Activated naive CD8-positive, alpha-beta T cell treated with anti-CD3 and anti-CD28 coated beads, Interleukin-2, amount 10 ng/mL, durations not matched to agents 7 days and 5 days (primary cell): Measurements from ENCODE around the gene NRXN3. TPM values are rescaled to one million over a fixed set of nuclear protein-coding genes. Genes with fewer than 3 reads are reported as not detected.

Experiments
- ATAC-seq: fragments of 150-1000 bp; cut with Tn5 transposase; one replicate; pipeline ENCODE4 v1.10.0; 2021; ENCODE audit warnings: low read depth, moderate library complexity
- POLR2A ChIA-PET: fragments of 350-600 bp; sonication (Branson Sonifier 250); formaldehyde crosslinking; loops from one replicate; lab custom pipeline; 2021; ENCODE audit warnings: antibody characterized with exemption; lab: Charles Lee
- DNase-seq: peaks from one replicate; pipeline ENCODE4 v3.0.0; 2021
- H3K27ac Mint-ChIP-seq: one replicate; pipeline ENCODE4 v1.8.0; 2022; ENCODE audit warnings: mild to moderate bottlenecking, mixed read lengths
- H3K27me3 Mint-ChIP-seq: one replicate; pipeline ENCODE4 v1.8.0; 2022; ENCODE audit warnings: mild to moderate bottlenecking, moderate library complexity, mixed read lengths
- H3K36me3 Mint-ChIP-seq: one replicate; pipeline ENCODE4 v1.8.0; 2021; ENCODE audit warnings: mild to moderate bottlenecking, mixed read lengths
- H3K4me1 Mint-ChIP-seq: one replicate; pipeline ENCODE4 v1.8.0; 2021; ENCODE audit warnings: mixed read lengths
- H3K4me3 Mint-ChIP-seq: one replicate; pipeline ENCODE4 v1.8.0; 2022; ENCODE audit warnings: mild to moderate bottlenecking, moderate library complexity, mixed read lengths
- H3K9me3 Mint-ChIP-seq: one replicate; pipeline ENCODE4 v1.8.0; 2021; ENCODE audit warnings: mixed read lengths
- total RNA-seq, 2 experiments: library from RNA; stranded (reverse); gene quantifications; one replicate each; pipeline ENCODE4 v1.2.3, GENCODE V29; 2021

The NRXN3 gene
- total RNA-seq, 2 experiments from 2014 or later, result not detected

GRCh38 chr14:79548836-79549235 lies 1378.7 kb downstream of the NRXN3 start:
- Mint-ChIP-seq H3K9me3 (peaks cover 1% of the 10 kb centered on the region), H3K4me1 (no peaks in the 10 kb centered on the region), H3K36me3 (no peaks in the 10 kb centered on the region), H3K4me3 (no peak overlapping the region), H3K27me3 (no peaks in the 10 kb centered on the region), H3K27ac (no peak overlapping the region)
- POLR2A ChIA-PET, result no interaction called here
- no peak for ATAC-seq
- no peak for DNase-seq

- Mint-ChIP-seq H3K4me3 (no peak overlapping the region), H3K36me3 (no peaks in the 10 kb centered on the region), H3K27ac (no peak overlapping the region), H3K27me3 (no peaks in the 10 kb centered on the region), H3K4me1 (no peaks in the 10 kb centered on the region), H3K9me3 (peaks cover 1% of the 10 kb centered on the region)
- DNase-seq (no peak), ATAC-seq (no peak)
- POLR2A ChIA-PET, result no interaction called here
These were observed 1379.3 kb downstream of the NRXN3 start for GRCh38 chr14:79549515-79549914.

- no peak for ATAC-seq
- H3K4me3 Mint-ChIP-seq, result no peak overlapping the region
These were observed 1381.3 kb downstream of the NRXN3 start for GRCh38 chr14:79551523-79551922.

GRCh38 chr14:79552778-79553177 lies 1382.6 kb downstream of the NRXN3 start:
- Mint-ChIP-seq H3K36me3 (no peaks in the 10 kb centered on the region), H3K27me3 (no peaks in the 10 kb centered on the region), H3K9me3 (peaks cover 1% of the 10 kb centered on the region), H3K4me1 (no peaks in the 10 kb centered on the region), H3K27ac (no peak overlapping the region), H3K4me3 (no peak overlapping the region)
- ATAC-seq (no peak), DNase-seq (no peak)
- POLR2A ChIA-PET, result no interaction called here

More at GRCh38 chr14:79551523-79551922, 1381.3 kb downstream of the NRXN3 start:
- Mint-ChIP-seq H3K27me3 (no peaks in the 10 kb centered on the region), H3K36me3 (no peaks in the 10 kb centered on the region), H3K9me3 (peaks cover 3% of the 10 kb centered on the region), H3K4me1 (no peaks in the 10 kb centered on the region), H3K27ac (no peak overlapping the region)
- no peak for DNase-seq
- POLR2A ChIA-PET, result no interaction called here

- no peak overlapping the region for H3K27ac Mint-ChIP-seq
- POLR2A ChIA-PET, result no interaction called here
These were observed 1384.6 kb downstream of the NRXN3 start for GRCh38 chr14:79554816-79555215.

GRCh38 chr14:79555429-79555828 lies 1385.3 kb downstream of the NRXN3 start:
- H3K36me3 Mint-ChIP-seq, result no peaks in the 10 kb centered on the region
- no peak overlapping the region for H3K4me3 Mint-ChIP-seq
- POLR2A ChIA-PET, result no interaction called here
- no peak overlapping the region for H3K27ac Mint-ChIP-seq
- ATAC-seq (no peak), DNase-seq (no peak)
- no peaks in the 10 kb centered on the region for H3K27me3 Mint-ChIP-seq
- no peaks in the 10 kb centered on the region for H3K4me1 Mint-ChIP-seq
- peaks cover 1% of the 10 kb centered on the region for H3K9me3 Mint-ChIP-seq

More at GRCh38 chr14:79554816-79555215, 1384.6 kb downstream of the NRXN3 start:
- H3K9me3 Mint-ChIP-seq, result peaks cover 1% of the 10 kb centered on the region
- no peak for ATAC-seq
- H3K4me3 Mint-ChIP-seq, result no peak overlapping the region
- H3K36me3 Mint-ChIP-seq, result no peaks in the 10 kb centered on the region
- no peaks in the 10 kb centered on the region for H3K4me1 Mint-ChIP-seq
- no peak for DNase-seq
- H3K27me3 Mint-ChIP-seq, result no peaks in the 10 kb centered on the region

GRCh38 chr14:79557309-79557708 lies 1387.1 kb downstream of the NRXN3 start:
- Mint-ChIP-seq H3K36me3 (no peaks in the 10 kb centered on the region), H3K4me1 (no peaks in the 10 kb centered on the region), H3K27me3 (no peaks in the 10 kb centered on the region), H3K27ac (no peak overlapping the region), H3K4me3 (no peak overlapping the region), H3K9me3 (peaks cover 1% of the 10 kb centered on the region)
- POLR2A ChIA-PET, result no interaction called here
- ATAC-seq (no peak), DNase-seq (no peak)

GRCh38 chr14:79562185-79562584 lies 1392.0 kb downstream of the NRXN3 start:
- H3K36me3 Mint-ChIP-seq, result no peaks in the 10 kb centered on the region
- H3K4me1 Mint-ChIP-seq, result no peaks in the 10 kb centered on the region
- ATAC-seq, result no peak
- POLR2A ChIA-PET, result no interaction called here
- DNase-seq, result no peak
- H3K27ac Mint-ChIP-seq, result no peak overlapping the region
- H3K9me3 Mint-ChIP-seq, result no peaks in the 10 kb centered on the region
- no peaks in the 10 kb centered on the region for H3K27me3 Mint-ChIP-seq
- H3K4me3 Mint-ChIP-seq, result no peak overlapping the region

- no peak overlapping the region for H3K27ac Mint-ChIP-seq
- no peaks in the 10 kb centered on the region for H3K9me3 Mint-ChIP-seq
- H3K4me3 Mint-ChIP-seq, result no peak overlapping the region
- ATAC-seq (no peak), DNase-seq (no peak)
- POLR2A ChIA-PET, result no interaction called here
- H3K4me1 Mint-ChIP-seq, result no peaks in the 10 kb centered on the region
- H3K27me3 Mint-ChIP-seq, result no peaks in the 10 kb centered on the region
- H3K36me3 Mint-ChIP-seq, result no peaks in the 10 kb centered on the region
These were observed 1394.2 kb downstream of the NRXN3 start for GRCh38 chr14:79564371-79564770.

- Mint-ChIP-seq H3K4me3 (no peak overlapping the region), H3K27ac (no peak overlapping the region), H3K36me3 (no peaks in the 10 kb centered on the region), H3K4me1 (no peaks in the 10 kb centered on the region), H3K27me3 (no peaks in the 10 kb centered on the region), H3K9me3 (no peaks in the 10 kb centered on the region)
- POLR2A ChIA-PET, result no interaction called here
- DNase-seq (no peak), ATAC-seq (no peak)
These were observed 1397.1 kb downstream of the NRXN3 start for GRCh38 chr14:79567306-79567705.

- POLR2A ChIA-PET, result no interaction called here
- no peak overlapping the region for H3K27ac Mint-ChIP-seq
- no peaks in the 10 kb centered on the region for H3K36me3 Mint-ChIP-seq
- H3K27me3 Mint-ChIP-seq, result no peaks in the 10 kb centered on the region
- no peaks in the 10 kb centered on the region for H3K4me1 Mint-ChIP-seq
- ATAC-seq (no peak), DNase-seq (no peak)
- H3K4me3 Mint-ChIP-seq, result no peak overlapping the region
- no peaks in the 10 kb centered on the region for H3K9me3 Mint-ChIP-seq
These were observed 1398.4 kb downstream of the NRXN3 start for GRCh38 chr14:79568594-79568993.

- no peak for DNase-seq
- no peaks in the 10 kb centered on the region for H3K27me3 Mint-ChIP-seq
- POLR2A ChIA-PET, result no interaction called here
- no peak overlapping the region for H3K4me3 Mint-ChIP-seq
- no peak for ATAC-seq
- H3K4me1 Mint-ChIP-seq, result no peaks in the 10 kb centered on the region
- no peaks in the 10 kb centered on the region for H3K9me3 Mint-ChIP-seq
- no peaks in the 10 kb centered on the region for H3K36me3 Mint-ChIP-seq
- H3K27ac Mint-ChIP-seq, result no peak overlapping the region
These were observed 1398.9 kb downstream of the NRXN3 start for GRCh38 chr14:79569072-79569471.

GRCh38 chr14:79570648-79571047 lies 1400.5 kb downstream of the NRXN3 start:
- Mint-ChIP-seq H3K27ac (no peak overlapping the region), H3K4me3 (no peak overlapping the region), H3K27me3 (no peaks in the 10 kb centered on the region), H3K4me1 (no peaks in the 10 kb centered on the region), H3K9me3 (no peaks in the 10 kb centered on the region), H3K36me3 (no peaks in the 10 kb centered on the region)
- ATAC-seq (no peak), DNase-seq (no peak)
- POLR2A ChIA-PET, result no interaction called here

- Mint-ChIP-seq H3K27me3 (no peaks in the 10 kb centered on the region), H3K4me3 (no peak overlapping the region), H3K9me3 (no peaks in the 10 kb centered on the region), H3K4me1 (no peaks in the 10 kb centered on the region), H3K27ac (no peak overlapping the region), H3K36me3 (no peaks in the 10 kb centered on the region)
- POLR2A ChIA-PET, result no interaction called here
- ATAC-seq (no peak), DNase-seq (no peak)
These were observed 1401.2 kb downstream of the NRXN3 start for GRCh38 chr14:79571366-79571765.

GRCh38 chr14:79573486-79573885 lies 1403.3 kb downstream of the NRXN3 start:
- Mint-ChIP-seq H3K4me1 (no peaks in the 10 kb centered on the region), H3K27ac (no peak overlapping the region), H3K36me3 (no peaks in the 10 kb centered on the region), H3K27me3 (no peaks in the 10 kb centered on the region), H3K4me3 (no peak overlapping the region), H3K9me3 (no peaks in the 10 kb centered on the region)
- POLR2A ChIA-PET, result no interaction called here
- ATAC-seq (no peak), DNase-seq (no peak)
